ENCODE measurements around the gene PRM3. TPM values are rescaled to one million over a fixed set of nuclear protein-coding genes. Genes with fewer than 3 reads are reported as not detected.
A peak's percentile ranks its signal among the peaks of the same experiment; 100 is the strongest.

Gene PRM3
- total RNA-seq, 1 donor from 2014 or later = not detected

DNA sequence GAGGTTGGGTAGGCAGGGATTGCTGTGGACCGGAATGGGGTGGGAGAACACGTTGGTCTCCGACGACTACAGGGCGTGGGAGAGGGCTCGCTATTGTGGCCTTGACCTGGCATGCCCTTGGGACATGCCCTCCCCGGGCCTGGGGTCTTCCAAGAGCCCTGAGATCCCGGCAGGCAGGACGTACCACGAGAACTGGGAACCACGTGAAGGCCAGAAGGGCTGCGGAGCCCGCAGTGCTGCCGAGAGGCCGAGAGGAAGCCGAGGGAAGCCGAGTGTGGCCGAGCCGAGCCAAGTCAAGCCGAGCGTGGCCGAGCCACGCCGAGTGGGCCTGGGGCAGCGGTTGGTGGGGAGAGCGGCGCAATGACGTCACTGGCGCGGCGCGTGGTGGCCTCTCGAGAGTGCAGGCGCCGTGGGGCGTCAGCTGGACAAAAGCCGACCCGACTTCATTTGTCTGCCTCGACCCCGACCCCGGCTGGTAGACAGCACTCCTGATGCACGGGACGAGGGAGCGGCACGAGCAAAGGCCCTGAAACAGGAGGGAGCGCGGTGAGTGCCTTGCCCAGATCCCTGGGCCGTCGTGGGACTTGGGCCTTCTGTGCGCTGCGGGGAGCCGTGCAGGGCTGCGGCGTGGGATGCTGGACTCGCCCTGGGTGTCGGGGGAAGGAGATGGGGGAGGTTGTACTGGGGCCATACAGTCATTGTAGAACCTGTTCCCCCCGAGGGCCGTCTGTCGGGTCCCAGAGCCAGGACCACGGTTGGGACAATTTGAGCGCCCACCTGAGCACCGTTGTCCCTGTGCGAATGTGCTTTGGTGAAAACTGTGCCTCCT, 24.0 kb downstream of the PRM3 start:
- no peak for DNase-seq (ENCODE audit: low spot score)
- ATAC-seq = no peak

DNA sequence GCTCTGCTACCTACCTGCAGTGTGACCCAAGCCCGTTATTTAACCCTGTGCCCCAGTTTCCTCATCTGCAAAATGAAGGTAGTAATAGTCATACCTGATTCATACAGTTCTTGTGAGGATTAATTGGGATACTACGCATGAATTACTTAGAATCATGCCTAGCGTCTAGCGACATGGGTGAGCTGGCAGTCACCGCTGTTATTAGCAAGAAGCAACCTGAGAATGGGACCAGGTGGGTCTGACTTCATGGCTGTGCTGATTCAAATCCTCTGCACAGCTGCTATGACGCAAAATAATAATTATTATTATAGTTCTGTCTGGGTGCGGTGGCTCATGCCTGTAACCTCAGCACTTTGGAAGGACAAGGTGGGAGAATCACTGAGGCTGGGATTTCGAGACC, 25.3 kb downstream of the PRM3 start:
- DNase-seq (ENCODE audit: low spot score) (no peak), ATAC-seq (no peak)

DNA sequence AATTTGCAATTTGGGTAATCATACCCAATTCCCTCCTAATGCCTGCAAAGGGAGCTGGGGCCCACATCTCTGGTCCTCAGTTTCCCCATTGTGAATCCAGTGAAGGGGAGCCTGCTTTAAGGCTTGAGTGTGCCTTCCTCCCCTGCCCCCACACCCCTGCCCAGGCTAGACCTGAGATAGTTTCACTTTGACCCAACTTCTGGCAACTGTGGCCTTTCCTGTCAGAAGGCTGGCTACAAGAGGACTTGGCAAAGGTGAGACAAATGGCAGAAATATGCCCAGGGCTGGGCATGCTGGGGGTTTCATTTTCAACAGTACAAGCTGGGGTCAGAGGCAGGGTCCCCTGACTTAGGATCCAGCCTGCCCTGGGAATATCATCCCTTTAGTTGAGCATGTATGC, 27.4 kb downstream of the PRM3 start:
- ATAC-seq = peak; percentile 86
- no peak for DNase-seq (ENCODE audit: low spot score)

DNA sequence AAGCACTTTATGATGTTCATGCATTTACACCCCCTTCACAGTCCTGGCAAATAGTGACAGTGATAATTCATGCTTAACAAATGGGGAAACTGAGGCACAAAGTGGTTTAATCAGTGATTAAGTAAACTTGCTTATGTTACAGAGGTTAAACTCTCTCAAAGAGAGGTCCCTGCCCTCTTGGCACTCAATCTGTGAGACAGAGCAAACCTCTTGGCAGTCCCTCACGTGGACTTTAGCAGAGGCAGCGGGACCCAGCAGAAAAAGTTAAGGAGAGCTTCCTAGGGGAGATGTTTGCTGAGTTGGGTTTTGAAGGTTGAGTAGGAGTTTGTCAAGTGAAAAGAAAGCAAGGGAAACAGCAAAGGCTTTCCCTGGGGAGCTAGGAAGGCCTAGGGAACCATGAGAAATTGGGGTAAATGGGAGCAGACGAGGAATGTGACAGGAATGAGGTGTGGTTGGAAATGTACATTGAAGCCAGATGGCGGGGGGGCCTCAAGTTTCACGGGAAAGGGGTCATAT, 28.1 kb downstream of the PRM3 start:
- DNase-seq (ENCODE audit: low spot score) = peak; percentile 72
- ATAC-seq = peak; percentile 93

DNA sequence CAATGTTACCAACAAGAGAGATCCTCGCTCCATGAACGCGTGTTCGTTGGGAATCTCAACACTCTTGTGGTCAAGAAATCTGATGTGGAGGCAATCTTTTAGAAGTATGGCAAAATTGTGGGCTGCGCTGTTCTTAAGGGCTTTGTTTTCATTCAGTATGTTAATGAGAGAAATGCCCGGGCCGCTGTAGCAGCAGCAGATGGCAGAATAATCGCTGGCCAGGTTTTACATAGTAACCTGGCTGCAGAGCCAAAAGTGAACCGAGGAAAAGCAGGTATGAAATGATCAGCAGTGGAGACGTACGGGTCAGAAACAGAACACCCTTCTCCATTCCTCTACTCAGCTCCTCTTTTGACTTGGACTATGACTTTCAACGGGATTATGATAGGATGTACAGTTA, 30.8 kb downstream of the PRM3 start:
- ATAC-seq (no peak), DNase-seq (ENCODE audit: low spot score) (no peak)

DNA sequence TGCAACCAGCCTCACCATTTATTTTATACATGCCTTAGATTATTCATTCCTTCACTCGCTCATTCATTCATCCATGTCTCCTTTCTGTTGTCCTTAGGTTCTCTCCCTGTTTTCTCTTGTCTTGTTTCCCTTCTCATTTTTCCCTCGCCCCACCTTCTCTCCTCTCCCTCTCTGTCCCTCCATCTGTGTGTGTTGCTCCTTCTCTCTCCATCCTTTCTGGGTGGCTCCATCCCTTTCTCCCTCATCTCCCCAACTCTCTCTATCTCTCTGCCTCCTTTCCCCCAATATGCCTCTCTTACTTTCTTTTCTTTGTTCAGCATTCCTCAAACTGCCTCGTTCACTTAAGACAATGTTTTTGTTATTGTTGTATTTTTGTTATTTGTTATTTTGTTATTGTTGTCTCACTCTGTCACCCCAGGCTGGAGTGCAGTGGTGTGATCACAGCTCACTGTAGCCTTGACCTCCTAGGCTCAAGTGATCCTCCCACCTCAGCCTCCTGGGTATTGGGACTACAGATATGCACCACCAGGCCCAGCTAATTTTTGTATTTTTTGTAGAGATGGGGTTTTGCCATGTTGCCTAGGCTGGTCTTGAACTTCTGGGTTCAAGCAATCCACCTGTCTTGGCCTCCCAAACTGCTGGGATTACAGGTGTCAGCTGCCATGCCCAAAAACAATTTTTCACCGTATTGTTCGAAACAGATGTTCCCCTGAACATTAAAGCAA, 31.8 kb downstream of the PRM3 start:
- ATAC-seq (no peak), DNase-seq (ENCODE audit: low spot score) (no peak)

DNA sequence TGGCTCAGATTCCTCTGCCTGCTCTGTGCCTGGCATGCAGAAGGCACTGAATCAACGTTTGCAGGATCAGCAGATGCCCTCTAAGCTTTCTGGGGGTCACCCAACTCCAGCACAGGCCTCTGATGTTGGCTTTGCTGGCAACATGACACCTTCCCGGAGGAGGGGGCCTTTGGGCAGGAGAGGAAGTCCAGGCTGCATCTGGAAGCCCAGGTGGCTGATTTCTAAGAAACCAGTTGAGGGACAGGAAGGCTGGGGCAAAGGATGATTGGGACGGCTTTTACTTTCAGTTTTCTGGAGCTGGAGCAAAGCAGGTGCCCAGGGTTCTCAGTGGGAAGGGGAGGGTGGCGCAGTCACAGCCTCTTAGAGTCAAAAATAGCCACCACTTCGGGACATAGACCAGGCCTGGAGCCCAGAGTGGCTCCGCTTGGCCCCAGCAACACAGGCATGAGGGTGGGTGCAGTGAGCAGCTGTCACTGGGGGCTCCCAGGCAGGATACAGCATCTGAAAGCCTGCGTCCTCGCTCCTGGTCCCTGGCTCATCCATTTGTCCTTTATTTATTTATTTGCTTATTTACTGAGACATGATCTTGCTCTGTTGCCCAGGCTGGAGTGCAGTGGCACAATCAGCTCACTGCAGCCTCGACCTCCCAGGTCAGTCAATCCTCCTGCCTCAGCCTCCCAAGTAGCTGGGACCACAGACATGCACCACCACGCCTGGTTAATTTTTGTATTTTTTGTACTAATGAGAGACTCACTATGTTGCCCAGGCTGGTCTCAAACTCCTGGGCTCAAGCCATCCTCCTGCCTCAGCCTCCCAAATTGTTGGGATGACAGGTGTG, 32.6 kb downstream of the PRM3 start:
- DNase-seq (ENCODE audit: low spot score) (no peak), ATAC-seq (no peak)

DNA sequence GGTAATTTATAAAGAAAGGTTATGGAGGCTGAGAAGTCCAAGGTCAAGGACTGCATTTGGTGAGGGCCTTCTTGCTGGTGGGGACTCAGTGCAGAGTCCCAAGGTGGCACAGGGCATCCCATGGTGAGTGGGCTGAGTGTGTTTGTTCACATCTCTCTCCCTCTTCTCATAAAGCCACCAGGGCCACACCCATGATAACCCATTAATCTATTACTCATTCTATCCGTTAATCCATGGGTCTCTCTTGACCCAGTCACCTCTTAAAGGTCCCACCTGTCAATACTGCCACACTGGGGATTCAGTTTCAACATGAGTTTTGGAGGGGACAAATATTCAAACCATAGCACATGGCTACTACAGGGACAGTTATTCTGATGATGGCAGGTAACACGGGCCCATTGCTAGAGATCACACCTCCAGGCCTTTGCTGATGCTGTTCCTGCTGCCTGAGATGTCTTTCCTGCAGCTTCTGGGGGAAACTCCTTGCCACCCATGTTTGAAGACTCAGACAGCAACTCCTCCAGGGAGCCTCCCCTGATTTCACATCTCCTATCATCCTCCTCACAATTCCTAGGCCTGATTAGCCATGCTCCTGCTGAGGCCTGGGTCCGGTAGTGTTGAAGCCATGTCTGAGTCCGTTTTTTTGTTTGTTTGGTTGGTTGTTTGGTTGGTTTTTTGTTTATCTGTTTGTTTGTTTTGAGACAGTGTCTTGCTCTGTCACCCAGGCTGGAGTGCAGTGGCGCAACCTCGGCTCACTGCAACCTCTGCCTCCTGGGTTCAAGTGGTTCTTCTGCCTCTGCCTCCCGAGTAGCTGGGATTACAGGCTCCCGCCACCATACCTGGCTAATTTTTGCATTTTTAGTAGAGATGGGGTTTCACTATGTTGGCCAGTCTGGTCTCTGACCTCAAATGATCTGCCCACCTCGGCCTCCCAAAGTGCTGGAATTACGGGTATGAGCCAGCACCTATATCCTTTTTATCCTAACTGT, 33.5 kb downstream of the PRM3 start:
- no peak for ATAC-seq

DNA sequence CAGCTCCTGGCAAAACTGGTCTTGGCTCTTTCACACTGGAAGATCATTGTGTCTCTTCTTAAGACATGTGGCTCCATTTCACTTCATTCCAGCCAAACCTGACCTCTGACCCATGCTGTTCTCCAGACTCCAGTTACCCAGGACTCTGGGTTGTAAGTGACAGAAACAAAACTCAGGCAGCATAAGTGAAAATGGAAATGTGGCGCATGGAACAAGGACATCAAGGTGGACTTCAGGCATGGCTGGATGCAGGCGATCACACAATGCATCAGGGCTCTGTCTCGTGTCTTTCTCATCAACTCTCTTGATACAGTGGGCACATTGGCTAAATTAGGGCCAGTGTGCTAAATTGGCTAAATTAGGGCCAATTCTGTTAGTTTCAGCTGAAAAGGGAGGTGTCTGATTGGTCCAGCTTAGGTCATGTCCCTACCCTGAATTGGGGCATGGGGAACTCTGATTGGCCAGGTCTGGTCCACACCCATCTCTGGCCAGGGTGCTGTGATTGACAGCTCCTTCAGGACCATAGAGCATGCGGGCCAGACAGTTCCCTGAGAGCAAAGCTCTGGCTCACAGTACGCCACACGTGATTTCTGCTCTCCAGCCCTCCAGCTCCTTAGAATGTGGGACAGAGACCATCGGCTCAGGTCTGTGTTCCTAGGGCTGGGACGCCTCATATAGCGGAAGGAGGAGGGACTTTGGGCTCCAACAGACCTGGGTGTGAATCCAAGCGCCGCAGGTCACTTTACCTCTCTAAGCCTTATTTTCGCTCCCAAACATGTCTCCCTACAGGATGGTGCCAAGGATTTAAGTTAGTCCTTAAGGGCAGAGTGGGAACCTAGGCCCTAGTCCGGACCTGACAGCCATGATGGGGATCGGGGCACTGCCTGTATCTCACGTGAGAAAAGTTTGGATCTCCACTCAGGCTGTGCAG, 34.9 kb downstream of the PRM3 start:
- no peak for ATAC-seq
- no peak for DNase-seq (ENCODE audit: low spot score)

More for the DNA sequence above, 33.5 kb downstream of the PRM3 start:
- no peak for DNase-seq (ENCODE audit: low spot score)

DNA sequence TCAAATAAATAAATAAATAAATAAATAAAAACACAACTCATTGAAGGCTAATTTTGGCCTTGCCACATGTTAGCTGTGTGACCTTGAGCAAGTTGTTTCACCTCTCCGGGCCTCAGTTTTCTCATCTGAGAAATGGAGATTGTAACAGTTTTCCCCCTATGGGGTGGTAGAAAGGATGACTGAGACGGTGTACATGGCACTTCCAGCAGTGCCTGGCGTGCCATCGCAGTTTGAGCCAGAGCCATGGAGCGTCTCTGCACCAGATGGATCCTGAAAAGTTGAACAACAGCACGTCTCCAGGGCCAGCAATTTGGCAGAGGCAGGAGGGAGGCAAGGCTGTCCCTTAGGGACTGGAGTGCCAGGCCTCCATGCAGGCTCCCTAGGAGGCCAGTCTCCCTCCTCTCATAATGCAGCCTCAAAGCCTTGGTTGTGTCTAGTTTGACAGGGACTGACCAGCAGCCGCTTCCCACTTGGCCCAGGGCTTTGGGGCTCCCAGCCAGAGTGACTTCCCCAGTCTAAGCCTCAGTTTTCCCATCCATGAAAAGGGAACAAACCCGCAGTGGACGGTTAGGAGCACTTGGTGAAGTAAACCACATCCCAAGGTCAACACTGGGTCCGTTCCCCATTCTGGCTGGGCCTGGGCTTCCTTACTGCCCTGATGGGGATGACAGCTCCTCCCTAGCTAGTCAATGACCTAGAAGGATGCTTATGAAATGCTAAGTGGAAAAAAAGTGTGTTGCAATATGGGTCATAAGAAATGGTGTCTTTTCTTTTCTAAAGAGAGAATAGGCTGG, 36.8 kb downstream of the PRM3 start:
- ATAC-seq = peak; percentile 18
- DNase-seq (ENCODE audit: low spot score) = no peak

DNA sequence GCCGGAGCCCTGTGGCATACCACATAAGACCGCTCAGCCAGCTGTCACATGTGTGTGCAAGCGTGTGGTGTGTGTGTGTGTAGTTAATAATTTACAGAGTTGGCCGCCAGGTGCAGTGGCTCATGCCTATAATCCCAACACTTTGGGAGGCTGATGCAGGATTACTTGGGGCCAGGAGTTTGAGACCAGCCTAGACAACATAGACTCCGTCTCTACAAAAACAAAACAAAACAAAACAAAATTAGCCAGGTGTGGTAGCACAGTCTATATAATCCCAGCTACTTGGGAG, 37.8 kb downstream of the PRM3 start:
- DNase-seq (ENCODE audit: low spot score) (peak; percentile 65), ATAC-seq (peak; percentile 93)

DNA sequence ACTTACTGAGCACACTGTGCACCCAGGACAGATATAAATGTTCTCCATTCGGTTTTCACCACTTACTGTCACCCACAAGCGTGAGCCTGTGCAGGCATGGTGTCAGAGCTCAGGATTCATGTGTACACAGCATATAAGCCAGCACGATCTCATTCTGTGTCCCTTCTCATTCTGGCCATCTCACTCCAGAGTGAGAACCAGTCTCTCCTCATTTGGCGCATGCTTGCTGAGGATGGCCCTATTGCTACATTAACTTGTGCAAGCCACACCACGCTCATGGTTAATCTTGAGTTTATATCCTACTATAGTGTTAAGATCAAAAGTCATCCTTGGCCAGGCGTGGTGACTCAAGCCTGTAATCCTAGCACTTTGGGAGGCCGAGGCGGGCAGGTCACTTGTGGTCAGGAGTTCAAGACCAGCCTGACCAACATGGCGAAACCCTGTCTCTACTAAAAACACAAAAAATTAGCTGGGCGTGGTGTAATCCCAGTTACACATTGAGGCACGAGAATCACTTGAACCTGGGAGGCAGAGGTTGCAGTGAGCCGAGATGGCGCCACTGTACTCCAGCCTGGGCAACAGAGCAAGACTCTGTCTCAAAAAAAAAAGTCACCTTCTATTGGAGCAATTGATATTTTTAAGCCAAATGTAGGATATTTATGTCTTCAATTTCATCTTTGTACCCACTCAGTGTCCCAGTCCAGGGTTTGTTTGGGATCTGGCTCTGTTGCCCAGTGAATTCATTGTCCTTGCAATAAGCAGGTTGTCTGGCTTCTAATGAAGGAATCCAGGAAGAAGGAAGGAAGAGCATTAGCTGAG, 38.3 kb downstream of the PRM3 start:
- DNase-seq (ENCODE audit: low spot score) (no peak), ATAC-seq (no peak)

DNA sequence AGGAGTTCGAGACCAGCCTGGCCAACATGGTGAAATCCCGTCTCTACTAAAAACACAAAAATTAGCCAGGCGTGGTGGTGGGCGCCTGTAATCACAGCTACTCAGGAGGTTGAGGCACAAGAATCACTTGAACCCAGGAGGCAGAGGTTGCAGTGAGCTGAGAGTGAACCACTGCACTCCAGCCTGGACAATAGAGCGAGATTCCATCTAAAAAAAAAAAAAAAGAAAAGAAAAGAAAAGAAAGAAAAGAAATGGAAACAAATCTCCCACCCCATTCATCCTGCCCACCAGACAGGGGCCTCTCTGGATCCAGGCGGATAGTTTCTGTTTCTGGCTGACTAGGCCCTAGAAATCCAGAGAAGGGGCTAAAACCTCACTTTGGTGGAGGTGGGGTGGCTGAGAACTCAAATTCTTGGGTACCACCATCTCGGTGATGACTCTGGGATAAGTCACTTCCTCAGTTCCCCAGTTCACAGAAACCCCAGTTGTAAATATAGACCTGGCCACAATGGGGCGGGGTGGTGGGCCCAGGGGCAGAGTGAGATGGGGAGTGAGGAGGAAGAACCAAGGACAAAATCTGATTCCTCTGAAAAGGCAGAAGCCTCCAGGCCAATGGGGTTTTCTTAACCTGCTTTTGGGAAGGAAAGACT, 39.6 kb downstream of the PRM3 start:
- DNase-seq (ENCODE audit: low spot score) (no peak), ATAC-seq (no peak)

DNA sequence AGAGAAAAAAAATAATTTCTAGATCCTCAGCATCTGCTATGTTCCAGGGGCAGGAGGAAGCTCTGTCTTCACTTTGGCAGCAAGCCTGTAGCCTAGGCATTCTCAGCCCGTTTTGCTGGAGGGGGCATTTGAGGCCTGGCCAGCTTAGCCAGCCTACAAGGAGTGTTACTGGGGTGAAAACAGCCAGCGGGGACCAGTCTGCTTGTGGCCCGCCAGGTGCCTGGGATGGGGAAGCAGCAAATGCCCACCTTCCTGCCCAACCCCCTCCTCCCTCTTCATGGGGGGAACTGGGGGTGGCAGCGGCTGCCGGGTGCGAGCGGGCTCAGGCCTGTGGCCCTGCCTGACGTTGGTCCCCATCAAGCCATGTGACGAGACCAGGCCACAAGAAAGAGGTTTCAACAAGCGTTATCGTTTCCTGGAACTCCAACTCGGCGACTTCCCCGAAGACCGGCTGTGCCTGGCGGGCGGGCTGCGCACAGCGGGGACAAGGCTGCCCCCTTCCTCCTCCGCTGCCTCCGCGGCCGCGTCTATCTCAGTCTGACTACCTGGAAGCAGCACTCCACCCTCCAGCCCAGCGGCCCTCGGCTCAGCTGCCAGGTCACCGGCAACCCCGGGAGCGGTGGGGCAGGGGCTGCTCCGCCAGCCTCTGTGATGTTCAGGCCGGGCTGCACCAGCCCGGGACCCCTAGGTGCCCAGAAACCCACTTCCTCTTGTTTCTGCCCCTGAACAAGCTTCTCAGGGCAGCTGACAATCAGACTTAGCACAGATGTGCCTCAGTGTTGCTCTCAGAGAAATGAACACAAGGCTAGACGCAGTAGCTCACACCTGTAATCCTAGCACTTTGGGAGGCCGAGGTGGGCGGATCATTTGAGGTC, 40.3 kb downstream of the PRM3 start:
- DNase-seq (ENCODE audit: low spot score) = no peak
- no peak for ATAC-seq

DNA sequence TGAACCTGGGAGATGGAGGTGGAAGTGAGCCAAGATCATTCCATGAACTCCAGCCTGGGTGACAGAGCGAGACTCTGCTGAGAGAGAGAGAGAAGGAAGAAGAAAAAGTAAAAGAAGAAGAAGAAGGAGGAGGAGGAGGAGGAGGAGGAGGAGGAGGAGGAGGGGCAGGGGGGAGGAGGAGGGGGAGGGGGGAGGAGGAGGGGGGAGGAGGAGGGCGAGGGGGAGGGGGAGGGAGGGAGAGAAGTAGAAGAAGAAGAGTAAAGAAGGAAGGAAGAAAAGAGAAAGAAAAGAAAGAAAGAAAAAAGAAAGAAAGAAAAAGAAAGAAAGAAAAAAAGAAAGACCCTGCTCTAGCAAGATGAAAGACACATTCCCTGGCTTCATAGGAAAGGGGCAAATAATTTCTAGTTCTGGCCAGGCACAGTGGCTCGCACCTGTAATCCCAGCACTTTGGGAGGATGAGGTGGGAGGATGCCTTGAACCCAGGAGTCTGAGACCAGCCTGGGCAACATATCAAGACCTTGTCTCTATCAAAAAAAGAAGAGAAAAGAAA, 41.1 kb downstream of the PRM3 start:
- DNase-seq (ENCODE audit: low spot score) (no peak), ATAC-seq (no peak)

All from left lobe of liver (tissue), 2 donors.